Measurements from ENCODE around the gene ZNF565. TPM values are rescaled to one million over a fixed set of nuclear protein-coding genes. Genes with fewer than 3 reads are reported as not detected.

ZNF565 gene
- 1 to 10 TPM; 2.4 to 3.1 TPM for total RNA-seq

- Histone ChIP-seq H3K36me3 (no peaks in the 10 kb centered on the region), H3K27me3 (no peaks in the 10 kb centered on the region), H3K27ac (peak within 1 kb of the TSS; percentile 95 to 97), H3K4me3 (peak within 1 kb of the TSS; percentile 75 to 81), H3K9me3 (no peaks in the 10 kb centered on the region), H3K4me1 (peaks cover 0 to 24% of the 10 kb centered on the region in 2 donors)
- peak; percentile 98 for DNase-seq (ENCODE audit: low spot score)
- TF ChIP-seq CTCF (IDR thresholded peaks at IDR 0.05), result no peak
Measured at GRCh38 chr19:36214386-36215275, at the start of gene ZNF565, which contains the start of gene ZNF146. Gene ZNF565 (minus strand): TSS chr19:36214665. CDS start chr19:36201985, 12,680 bp downstream. Gene ZNF146 (plus strand): TSS chr19:36215106. CDS start chr19:36236441, 21,335 bp downstream.

- no peak for TF ChIP-seq CTCF (IDR thresholded peaks at IDR 0.05)
- Histone ChIP-seq H3K27me3 (no peaks in the 10 kb centered on the region), H3K4me1 (peaks cover 0 to 13% of the 10 kb centered on the region in 2 donors), H3K9me3 (no peaks in the 10 kb centered on the region), H3K4me3 (no peak overlapping the region), H3K27ac (no peak overlapping the region), H3K36me3 (no peaks in the 10 kb centered on the region)
- DNase-seq (ENCODE audit: low spot score), result no peak
Measured at GRCh38 chr19:36259211-36259610, 44.7 kb upstream of the ZNF565 start.

- H3K27ac ChIP-seq, result no peak overlapping the region
- peak overlapping the region; percentile 37 to 72 for H3K4me3 ChIP-seq
- no peak for TF ChIP-seq CTCF (IDR thresholded peaks at IDR 0.05)
- H3K36me3 ChIP-seq, result no peaks in the 10 kb centered on the region
- H3K27me3 ChIP-seq, result no peaks in the 10 kb centered on the region
- no peak for DNase-seq (ENCODE audit: low spot score)
- H3K9me3 ChIP-seq, result no peaks in the 10 kb centered on the region
- H3K4me1 ChIP-seq, result peaks cover 0 to 13% of the 10 kb centered on the region in 2 donors
Measured at GRCh38 chr19:36258028-36258875, 43.8 kb upstream of the ZNF565 start.

GRCh38 chr19:36257520-36257876, 43.0 kb upstream of the ZNF565 start:
- Histone ChIP-seq H3K9me3 (no peaks in the 10 kb centered on the region), H3K4me1 (peaks cover 0 to 13% of the 10 kb centered on the region in 2 donors), H3K36me3 (no peaks in the 10 kb centered on the region), H3K27me3 (no peaks in the 10 kb centered on the region), H3K4me3 (peak overlapping the region; percentile 37 to 72), H3K27ac (peak overlapping the region in 1 of 2 donors; percentile 59)
- DNase-seq (ENCODE audit: low spot score), result no peak
- TF ChIP-seq CTCF (IDR thresholded peaks at IDR 0.05), result no peak

- Histone ChIP-seq H3K36me3 (no peaks in the 10 kb centered on the region), H3K27me3 (no peaks in the 10 kb centered on the region), H3K4me3 (peak overlapping the region; percentile 37 to 72), H3K9me3 (no peaks in the 10 kb centered on the region), H3K4me1 (peaks cover 0 to 13% of the 10 kb centered on the region in 2 donors), H3K27ac (peak overlapping the region in 1 of 2 donors; percentile 59)
- no peak for DNase-seq (ENCODE audit: low spot score)
- TF ChIP-seq CTCF (IDR thresholded peaks at IDR 0.05), result no peak
Measured at GRCh38 chr19:36256853-36257519, 42.5 kb upstream of the ZNF565 start.
